NCI-H82 (cell line): ENCODE data around the gene SRRT.

Experiments
- DNase-seq: peaks from one replicate; lab custom pipeline; 2025; lab: John Stamatoyannopoulos, UW

Gene SRRT

GRCh38 chr7:100882201-100882600, 7.3 kb downstream of the SRRT start:
- DNase-seq, result no peak

- no peak for DNase-seq
Measured at GRCh38 chr7:100882785-100883526, 8.1 kb downstream of the SRRT start.

DNA sequence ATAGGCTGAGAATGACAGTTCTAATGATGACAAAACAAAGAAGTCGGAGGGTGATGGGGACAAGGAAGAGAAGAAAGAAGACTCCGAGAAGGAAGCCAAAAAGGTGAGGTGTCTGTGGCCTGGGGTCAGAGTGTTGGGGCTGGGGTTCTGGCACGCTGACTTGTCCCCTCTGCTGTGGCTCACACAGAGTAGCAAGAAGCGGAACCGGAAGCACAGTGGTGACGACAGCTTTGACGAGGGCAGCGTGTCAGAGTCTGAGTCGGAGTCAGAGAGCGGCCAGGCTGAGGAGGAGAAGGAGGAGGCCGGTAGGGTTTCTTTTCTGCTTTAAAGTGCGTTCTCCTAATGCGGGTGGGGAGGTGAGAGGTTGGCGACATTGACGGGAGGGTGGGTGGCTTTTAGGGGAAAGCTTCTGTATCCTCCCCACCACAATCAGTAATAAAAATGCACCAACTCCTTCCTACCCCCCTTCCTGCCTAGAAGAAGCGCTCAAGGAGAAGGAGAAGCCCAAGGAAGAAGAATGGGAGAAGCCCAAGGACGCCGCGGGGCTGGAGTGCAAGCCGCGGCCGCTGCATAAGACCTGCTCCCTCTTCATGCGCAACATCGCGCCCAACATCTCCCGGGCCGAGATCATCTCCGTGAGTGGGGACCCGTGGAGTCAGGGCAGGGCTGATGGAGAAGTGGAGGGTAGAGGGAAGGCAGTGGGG, 10.0 kb downstream of the SRRT start:
- DNase-seq, result no peak

- no peak for DNase-seq
Measured at GRCh38 chr7:100885440-100886141, 10.7 kb downstream of the SRRT start.

GRCh38 chr7:100886142-100886935, 11.4 kb downstream of the SRRT start:
- no peak for DNase-seq

- DNase-seq, result no peak
Measured at GRCh38 chr7:100886936-100887515, 12.1 kb downstream of the SRRT start.

- DNase-seq, result no peak
Measured at GRCh38 chr7:100887516-100888290, 12.8 kb downstream of the SRRT start.

- no peak for DNase-seq
Measured at GRCh38 chr7:100888291-100888987, 13.5 kb downstream of the SRRT start.

DNA sequence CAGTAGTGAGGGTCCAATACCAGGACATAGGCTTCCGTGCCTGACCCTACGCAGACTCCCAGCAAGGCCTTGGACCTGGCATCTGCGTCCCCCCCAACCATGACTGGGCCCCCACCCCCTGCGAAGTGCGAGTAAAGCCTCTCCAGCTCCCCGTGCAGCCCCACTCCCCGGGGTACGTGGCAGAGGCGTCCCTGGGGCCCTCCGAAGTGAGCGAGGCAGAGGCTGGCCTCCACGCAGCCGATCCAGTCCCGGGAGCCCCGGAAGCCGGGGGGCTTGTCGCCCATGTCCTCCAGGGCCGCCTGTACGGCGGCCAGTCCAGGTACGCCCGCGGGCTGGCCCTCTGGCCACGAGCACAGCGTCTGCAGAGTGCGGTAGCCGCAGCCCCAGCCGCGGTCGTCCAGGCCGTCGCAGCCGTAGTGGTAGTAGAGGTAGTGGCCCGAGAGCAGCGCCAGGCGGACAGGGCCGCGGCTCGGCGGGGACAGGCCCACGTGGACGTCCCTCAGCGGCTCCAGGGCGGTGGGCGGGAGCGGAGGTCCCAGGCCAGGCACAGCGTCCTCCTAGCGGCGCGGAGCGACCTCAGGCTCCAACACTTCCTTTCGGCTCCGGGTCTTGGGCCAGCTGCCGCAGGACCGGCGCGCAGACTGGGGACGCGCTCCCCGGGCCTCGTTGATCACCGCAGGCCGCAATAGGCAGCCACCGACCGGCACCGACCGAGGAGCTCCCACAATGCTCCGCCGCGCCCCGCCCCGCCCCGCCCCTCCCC, 14.3 kb downstream of the SRRT start, which contains the start of gene UFSP1:
Gene UFSP1, minus strand, starts transcription at position 728 of the 763 bp plus-strand sequence. Its CDS starts 444 bp downstream, at position 284.
- DNase-seq, result no peak

GRCh38 chr7:100890653-100891567, 16.0 kb downstream of the SRRT start:
- no peak for DNase-seq

DNA sequence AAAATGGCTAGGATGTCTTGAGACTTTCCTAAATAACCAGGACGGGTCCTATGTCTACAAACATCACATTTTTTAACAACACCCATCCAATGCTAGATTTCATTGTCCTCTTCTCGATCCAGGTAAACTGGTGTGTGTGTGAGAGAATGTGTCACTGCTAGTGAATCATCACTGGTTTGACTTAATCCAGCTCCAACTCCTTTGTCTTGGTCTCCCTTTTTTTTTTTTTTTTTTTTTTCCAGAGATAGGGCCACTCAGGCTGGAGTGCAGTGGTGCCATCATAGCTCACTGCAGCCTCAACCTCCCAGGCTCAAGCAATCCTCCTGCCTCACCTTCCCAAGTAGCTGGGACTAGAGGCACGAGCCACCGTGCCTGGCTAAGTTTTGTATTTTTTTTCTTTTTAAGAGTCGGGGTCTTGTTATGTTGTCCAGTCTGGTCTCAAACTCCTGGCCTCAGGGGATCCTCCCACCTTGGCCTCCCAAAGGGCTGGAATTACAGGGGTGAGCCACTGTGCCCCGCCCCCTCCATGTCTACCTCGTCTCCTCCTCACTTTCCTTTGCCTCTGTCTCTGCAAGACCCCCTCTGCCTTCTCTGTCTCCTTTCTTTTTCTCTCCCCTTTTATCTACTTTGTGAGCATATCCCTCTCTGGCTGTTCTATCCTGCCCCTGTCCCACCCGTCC, 16.8 kb downstream of the SRRT start:
- no peak for DNase-seq

- no peak for DNase-seq
Measured at GRCh38 chr7:100892364-100893317, 17.7 kb downstream of the SRRT start.

GRCh38 chr7:100893318-100893895, 18.5 kb downstream of the SRRT start:
- no peak for DNase-seq

GRCh38 chr7:100893910-100894721, 19.2 kb downstream of the SRRT start:
- DNase-seq, result no peak
